Glutamatergic neuron (in vitro differentiated cells): ENCODE results near the gene VAPB. TPM values are rescaled to one million over a fixed set of nuclear protein-coding genes. Genes with fewer than 3 reads are reported as not detected.

Experiments used
- DNase-seq: peaks from one replicate; pipeline ENCODE4 v3.0.0; 2022
- H3K27ac Mint-ChIP-seq: one replicate; pipeline ENCODE4 v1.8.0; 2020; ENCODE audit warnings: mild to moderate bottlenecking, mixed read lengths, inconsistent platforms; ENCODE audit not compliant: unreplicated experiment
- H3K27me3 Mint-ChIP-seq: one replicate; pipeline ENCODE4 v1.8.0; 2020; ENCODE audit warnings: mild to moderate bottlenecking, moderate library complexity, mixed read lengths, inconsistent platforms; ENCODE audit not compliant: unreplicated experiment
- H3K36me3 Mint-ChIP-seq: one replicate; pipeline ENCODE4 v1.8.0; 2020; ENCODE audit warnings: mild to moderate bottlenecking, mixed read lengths, inconsistent platforms; ENCODE audit not compliant: unreplicated experiment
- H3K4me1 Mint-ChIP-seq: one replicate; pipeline ENCODE4 v1.8.0; 2020; ENCODE audit warnings: mild to moderate bottlenecking, low read depth, mixed read lengths, inconsistent platforms; ENCODE audit not compliant: unreplicated experiment
- H3K4me3 Mint-ChIP-seq: one replicate; pipeline ENCODE4 v1.8.0; 2020; ENCODE audit warnings: mild to moderate bottlenecking, mixed read lengths, inconsistent platforms; ENCODE audit not compliant: unreplicated experiment
- H3K9me3 Mint-ChIP-seq: one replicate; pipeline ENCODE4 v1.8.0; 2020; ENCODE audit warnings: mild to moderate bottlenecking, moderate library complexity, mixed read lengths, inconsistent platforms; ENCODE audit not compliant: unreplicated experiment
- total RNA-seq: library from RNA; stranded (reverse); fragmentation: NEBNext Ultra II Directional; extraction: Animal tissue kit (Norgen Biotek cat#: 25700); gene quantifications from one replicate; pipeline ENCODE4 v1.2.1, GENCODE V29; 2021; ENCODE audit not compliant: unreplicated experiment
- TF ChIP-seq, protein P1 (sequence below): fragments of 200-600 bp; sonication (generic); IDR thresholded peaks from one replicate; pipeline ENCODE4 v1.5.0; 2021; ENCODE audit not compliant: partially characterized antibody, unreplicated experiment

The VAPB gene
- total RNA-seq, 1 donor from 2014 or later = 60.5 TPM

DNA sequence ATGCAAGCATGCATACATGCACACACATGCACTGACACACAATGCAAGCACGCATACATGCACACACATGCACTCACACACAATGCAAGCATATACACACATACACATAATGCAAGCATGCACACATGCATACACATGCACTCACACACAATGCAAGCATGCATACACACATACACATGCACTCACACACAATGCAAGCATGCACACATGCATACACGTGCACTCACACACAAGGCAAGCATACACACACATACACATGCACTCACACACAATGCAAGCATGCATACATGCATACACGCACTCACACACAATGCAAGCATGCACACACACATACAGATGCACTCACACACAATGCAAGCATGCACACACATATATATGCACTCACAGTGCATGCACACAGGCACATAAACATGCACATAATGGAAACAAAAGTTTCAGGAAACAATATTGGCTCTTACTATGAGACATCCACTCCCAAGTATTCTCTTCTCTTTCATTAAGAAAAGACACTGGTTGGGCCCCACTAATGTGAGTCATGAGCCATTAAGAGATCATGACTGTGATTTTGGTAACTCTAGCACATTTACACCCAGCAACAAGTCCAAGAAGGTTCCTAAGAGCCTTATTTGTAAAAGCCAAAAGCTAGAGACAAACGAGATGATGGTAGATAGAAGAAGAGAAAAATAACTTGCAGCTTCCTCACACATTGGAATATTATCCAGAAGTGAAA is 103.9 kb downstream of the VAPB start:
- Mint-ChIP-seq H3K4me3 (no peak overlapping the region), H3K36me3 (peaks cover 5% of the 10 kb centered on the region), H3K9me3 (no peaks in the 10 kb centered on the region), H3K4me1 (no peaks in the 10 kb centered on the region), H3K27me3 (peaks cover 2% of the 10 kb centered on the region), H3K27ac (no peak overlapping the region)
- DNase-seq = no peak
- TF ChIP-seq, protein P1, sequence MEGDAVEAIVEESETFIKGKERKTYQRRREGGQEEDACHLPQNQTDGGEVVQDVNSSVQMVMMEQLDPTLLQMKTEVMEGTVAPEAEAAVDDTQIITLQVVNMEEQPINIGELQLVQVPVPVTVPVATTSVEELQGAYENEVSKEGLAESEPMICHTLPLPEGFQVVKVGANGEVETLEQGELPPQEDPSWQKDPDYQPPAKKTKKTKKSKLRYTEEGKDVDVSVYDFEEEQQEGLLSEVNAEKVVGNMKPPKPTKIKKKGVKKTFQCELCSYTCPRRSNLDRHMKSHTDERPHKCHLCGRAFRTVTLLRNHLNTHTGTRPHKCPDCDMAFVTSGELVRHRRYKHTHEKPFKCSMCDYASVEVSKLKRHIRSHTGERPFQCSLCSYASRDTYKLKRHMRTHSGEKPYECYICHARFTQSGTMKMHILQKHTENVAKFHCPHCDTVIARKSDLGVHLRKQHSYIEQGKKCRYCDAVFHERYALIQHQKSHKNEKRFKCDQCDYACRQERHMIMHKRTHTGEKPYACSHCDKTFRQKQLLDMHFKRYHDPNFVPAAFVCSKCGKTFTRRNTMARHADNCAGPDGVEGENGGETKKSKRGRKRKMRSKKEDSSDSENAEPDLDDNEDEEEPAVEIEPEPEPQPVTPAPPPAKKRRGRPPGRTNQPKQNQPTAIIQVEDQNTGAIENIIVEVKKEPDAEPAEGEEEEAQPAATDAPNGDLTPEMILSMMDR = no peak

DNA sequence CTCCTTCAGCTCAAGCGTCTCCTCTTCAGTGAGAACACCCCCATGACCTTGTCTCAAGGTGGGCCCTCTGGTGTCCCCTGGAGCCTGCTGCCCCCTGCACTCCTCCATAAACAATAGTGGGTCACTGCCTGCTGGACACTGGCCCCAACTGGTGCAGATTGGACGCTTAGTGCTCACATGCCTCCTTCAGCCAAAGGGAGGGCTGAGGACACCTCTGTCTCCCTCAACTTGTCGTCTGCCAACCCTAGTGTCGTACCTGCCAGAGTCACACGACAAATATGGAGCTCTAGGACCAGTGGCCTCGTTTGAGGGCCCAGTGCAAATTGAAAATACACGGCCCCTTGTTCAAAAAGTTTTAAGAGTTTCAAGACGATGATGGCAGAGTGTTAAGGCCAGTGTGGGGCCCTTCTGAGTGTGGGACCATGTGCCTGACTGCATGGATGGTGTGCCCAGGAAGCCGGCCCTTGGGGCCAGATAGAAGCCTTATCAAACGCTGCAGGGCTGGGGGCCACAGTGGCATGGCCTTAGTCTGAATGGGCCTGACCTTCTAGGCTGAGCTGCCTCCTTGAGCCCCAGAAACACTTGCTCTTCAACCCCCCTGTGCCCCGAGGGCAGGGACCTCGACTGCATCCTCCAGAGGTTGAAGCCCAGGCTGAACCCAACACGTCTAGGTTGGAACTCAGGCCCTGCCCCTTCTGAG is 106.0 kb downstream of the VAPB start:
- no peak for DNase-seq
- Mint-ChIP-seq H3K36me3 (no peaks in the 10 kb centered on the region), H3K4me1 (no peaks in the 10 kb centered on the region), H3K27me3 (peaks cover 2% of the 10 kb centered on the region), H3K4me3 (no peak overlapping the region), H3K27ac (no peak overlapping the region), H3K9me3 (no peaks in the 10 kb centered on the region)
- TF ChIP-seq, protein P1 = no peak

DNA sequence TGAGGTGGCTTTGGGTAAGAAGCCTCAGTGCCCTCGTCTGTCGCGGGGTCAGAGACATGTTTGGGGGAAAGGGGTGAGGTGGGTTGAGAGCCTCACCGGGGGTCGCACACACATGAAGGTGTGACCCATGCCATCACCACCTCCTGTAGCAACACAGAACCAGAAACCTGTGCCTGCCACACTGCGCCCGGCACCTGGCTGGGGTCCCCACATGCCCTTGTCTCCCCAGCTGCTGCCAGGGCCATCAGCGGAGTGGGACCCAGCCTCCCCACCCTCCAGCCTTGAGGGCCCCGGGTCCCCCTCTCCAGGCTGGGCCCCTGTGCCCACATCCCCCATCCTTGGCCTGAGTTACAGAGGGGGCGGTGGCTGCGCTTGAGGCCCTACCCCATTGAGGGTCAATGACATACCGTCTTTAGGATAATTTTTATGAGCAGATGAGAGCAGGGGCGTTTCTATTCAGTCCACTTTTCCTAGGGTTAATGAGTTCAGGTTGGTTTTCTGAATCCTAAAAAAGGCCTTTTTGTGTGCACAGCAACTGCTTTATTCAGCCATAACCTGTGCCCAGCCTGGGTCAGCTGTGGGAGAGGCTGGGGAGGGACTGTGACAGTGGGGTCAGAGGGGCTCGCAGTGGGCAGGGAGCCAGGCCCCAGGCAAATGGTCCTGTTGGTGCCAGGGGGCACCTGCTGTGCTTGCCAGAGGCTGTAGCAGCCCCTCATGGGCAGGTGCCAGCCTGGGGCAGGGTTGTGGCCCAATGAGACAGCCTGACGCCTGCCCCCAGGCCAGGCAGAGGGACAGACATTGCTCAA is 106.8 kb downstream of the VAPB start:
- H3K4me1 Mint-ChIP-seq = no peaks in the 10 kb centered on the region
- peaks cover 2% of the 10 kb centered on the region for H3K27me3 Mint-ChIP-seq
- H3K27ac Mint-ChIP-seq = no peak overlapping the region
- TF ChIP-seq, protein P1 = no peak
- no peaks in the 10 kb centered on the region for H3K36me3 Mint-ChIP-seq
- H3K4me3 Mint-ChIP-seq = no peak overlapping the region
- H3K9me3 Mint-ChIP-seq = peaks cover 3% of the 10 kb centered on the region
- DNase-seq = no peak

DNA sequence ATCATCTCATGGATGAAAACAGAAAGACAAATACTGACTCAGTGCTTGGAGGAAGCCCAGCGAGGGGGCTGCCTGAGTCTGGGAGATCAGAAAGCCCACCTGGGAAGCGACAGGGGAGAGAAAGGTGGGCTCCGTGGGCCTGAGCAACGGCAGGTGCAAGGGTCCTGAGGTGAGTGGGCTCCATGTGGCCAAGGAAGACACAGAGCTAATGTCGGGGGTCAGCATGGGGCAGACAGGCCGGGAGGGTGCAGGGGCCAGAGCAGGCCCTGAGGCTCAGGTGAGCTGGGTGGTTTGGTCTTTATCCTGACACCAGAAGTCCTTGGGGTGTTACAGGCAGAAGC is 107.4 kb downstream of the VAPB start:
- Mint-ChIP-seq H3K27ac (no peak overlapping the region), H3K27me3 (peaks cover 2% of the 10 kb centered on the region), H3K9me3 (peaks cover 4% of the 10 kb centered on the region), H3K36me3 (no peaks in the 10 kb centered on the region), H3K4me1 (no peaks in the 10 kb centered on the region), H3K4me3 (no peak overlapping the region)
- TF ChIP-seq, protein P1 = no peak
- DNase-seq = no peak
